Peyer's patch (tissue), 4 donors: ENCODE measurements around the gene PTMA. TPM values are rescaled to one million over a fixed set of nuclear protein-coding genes. Genes with fewer than 3 reads are reported as not detected.

Source experiments
- DNase-seq, 3 donors: peaks; one replicate each; pipeline ENCODE4 v3.0.0-alpha.2; 2017 to 2019
- H3K27ac ChIP-seq, 4 donors: fragments of 200-600 bp; sonication (generic); one replicate each; pipeline ENCODE4 v1.5.1; 2016 to 2019
- H3K27me3 ChIP-seq, 2 donors: fragments of 200-600 bp; sonication (generic); one replicate each; pipeline ENCODE4 v1.5.1; 2019
- H3K36me3 ChIP-seq, 3 donors: fragments of 200-600 bp; sonication (generic); one replicate each; pipeline ENCODE4 v1.5.1; 2016 to 2019
- H3K4me1 ChIP-seq, 4 donors: fragments of 200-600 bp; sonication (generic); one replicate each; pipeline ENCODE4 v1.5.1; 2016 to 2019
- H3K4me3 ChIP-seq, 4 donors: fragments of 200-600 bp; sonication (generic); 1 replicate in 3 of 4; 2 replicates in 1 of 4; pipeline ENCODE4 v1.5.1; 2016 to 2019; ENCODE audit warnings: mild to moderate bottlenecking in 1 of 4
- H3K9me3 ChIP-seq, 4 donors: fragments of 200-600 bp; sonication (generic); one replicate each; pipeline ENCODE4 v1.5.1; 2016 to 2019; ENCODE audit warnings: mild to moderate bottlenecking in 1 of 4
- CTCF ChIP-seq, 6 experiments: fragments of 450-650 bp in 4 of 6; fragments of 200-600 bp in 2 of 6; sonication (generic) in 1 of 6; IDR thresholded peaks; one replicate each; pipeline ENCODE4 v1.5.1; 2017 to 2019; ENCODE audit warnings: antibody characterized with exemption in 6 of 6, mild to moderate bottlenecking in 3 of 6, moderate library complexity in 1 of 6
- POLR2A ChIP-seq, 2 donors: fragments of 450-650 bp; IDR thresholded peaks; one replicate each; pipeline ENCODE4 v1.5.1; 2017; ENCODE audit warnings: antibody characterized with exemption in 2 of 2, mild to moderate bottlenecking in 2 of 2, moderate library complexity in 2 of 2
- total RNA-seq, 4 donors: library from RNA; depleted of rRNA; stranded (reverse); fragments of >200 nt; gene quantifications; one replicate each; pipeline ENCODE4 v1.1.0, GENCODE V29; 2016

The PTMA gene
- total RNA-seq, 4 donors from 2014 or later: 316 to 1,049 (median 353) TPM

GRCh38 chr2:231679908-231680284, 28.4 kb upstream of the PTMA start:
- no peak for TF ChIP-seq CTCF (IDR thresholded peaks at IDR 0.05)
- no peak for TF ChIP-seq POLR2A (IDR thresholded peaks at IDR 0.05)
- no peak for DNase-seq
- peak overlapping the region in 2 of 4 donors; percentile 63 to 65 for H3K4me3 ChIP-seq
- H3K36me3 ChIP-seq: no peaks in the 10 kb centered on the region
- H3K9me3 ChIP-seq: no peaks in the 10 kb centered on the region
- H3K27me3 ChIP-seq: no peaks in the 10 kb centered on the region
- peaks cover 0 to 22% (median 12%) of the 10 kb centered on the region in 4 donors for H3K4me1 ChIP-seq
- peak overlapping the region; percentile 81 to 89 (median 85) for H3K27ac ChIP-seq

- peak in 2 of 3 donors; percentile 71 to 77 for DNase-seq
Measured at GRCh38 chr2:231680285-231680991, 27.9 kb upstream of the PTMA start.

GRCh38 chr2:231680992-231681852, 27.1 kb upstream of the PTMA start:
- DNase-seq: peak; percentile 69 to 83 (median 78)

More at GRCh38 chr2:231680285-231680991, 27.9 kb upstream of the PTMA start:
- Histone ChIP-seq H3K27ac (peak overlapping the region; percentile 81 to 89 (median 85)), H3K27me3 (no peaks in the 10 kb centered on the region), H3K9me3 (no peaks in the 10 kb centered on the region), H3K36me3 (no peaks in the 10 kb centered on the region), H3K4me1 (peaks cover 0 to 19% (median 10%) of the 10 kb centered on the region in 4 donors), H3K4me3 (peak overlapping the region; percentile 45 to 65 (median 60))
- TF ChIP-seq POLR2A (IDR thresholded peaks at IDR 0.05) (no peak), CTCF (IDR thresholded peaks at IDR 0.05) (peak in 1 of 6 experiments; percentile 6)

GRCh38 chr2:231682603-231683291, 25.6 kb upstream of the PTMA start:
- H3K4me3 ChIP-seq: no peak overlapping the region
- no peak for DNase-seq
- no peak overlapping the region for H3K27ac ChIP-seq
- no peaks in the 10 kb centered on the region for H3K36me3 ChIP-seq
- H3K9me3 ChIP-seq: no peaks in the 10 kb centered on the region
- H3K27me3 ChIP-seq: no peaks in the 10 kb centered on the region
- peaks cover 0 to 19% (median 7%) of the 10 kb centered on the region in 4 donors for H3K4me1 ChIP-seq
- TF ChIP-seq POLR2A (IDR thresholded peaks at IDR 0.05) (no peak), CTCF (IDR thresholded peaks at IDR 0.05) (no peak)

More at GRCh38 chr2:231680992-231681852, 27.1 kb upstream of the PTMA start:
- peaks cover 0 to 19% (median 7%) of the 10 kb centered on the region in 4 donors for H3K4me1 ChIP-seq
- H3K4me3 ChIP-seq: peak overlapping the region; percentile 45 to 65 (median 60)
- no peaks in the 10 kb centered on the region for H3K27me3 ChIP-seq
- H3K36me3 ChIP-seq: no peaks in the 10 kb centered on the region
- TF ChIP-seq CTCF (IDR thresholded peaks at IDR 0.05) (no peak), POLR2A (IDR thresholded peaks at IDR 0.05) (peak; percentile 24 to 75)
- no peaks in the 10 kb centered on the region for H3K9me3 ChIP-seq
- peak overlapping the region; percentile 81 to 89 (median 85) for H3K27ac ChIP-seq
